GM19023 (cell line): ENCODE data around the gene GFER.
A peak's percentile ranks its signal among the peaks of the same experiment; 100 is the strongest.
"Not testable (repeated sequence)": the region's sequence is repeated elsewhere in the genome, so short reads cannot be mapped to it uniquely, and the experiment has no call there.

Experiments
- ATAC-seq: cut with Tn5 transposase; IDR thresholded peaks from one replicate; pipeline ENCODE4 v1.9.1; 2021; ENCODE audit warnings: mild to moderate bottlenecking, moderate library complexity; ENCODE audit not compliant: unreplicated experiment

GFER gene

GRCh38 chr16:2005646-2006045 is 21.7 kb downstream of the GFER start:
- no peak for ATAC-seq

GRCh38 chr16:2006317-2006716 is 22.3 kb downstream of the GFER start:
- ATAC-seq: no peak

- no peak for ATAC-seq
Measured at GRCh38 chr16:2007081-2007836, 23.3 kb downstream of the GFER start.

- ATAC-seq: no peak
Measured at GRCh38 chr16:2008009-2008526, 24.1 kb downstream of the GFER start.

- ATAC-seq: peak; percentile 2
Measured at GRCh38 chr16:2008631-2009163, 24.7 kb downstream of the GFER start.

GRCh38 chr16:2009164-2009711 is 25.2 kb downstream of the GFER start:
- ATAC-seq: peak; percentile 31

GRCh38 chr16:2009791-2010510 is 26.0 kb downstream of the GFER start, which contains the start of gene ZNF598:
TSS of gene ZNF598 (minus strand) at chr16:2009821.
- ATAC-seq: peak; percentile 91

- not testable (repeated sequence) for ATAC-seq
Measured at GRCh38 chr16:2011726-2012125, 27.7 kb downstream of the GFER start.

GRCh38 chr16:2013527-2013926 is 29.5 kb downstream of the GFER start:
- ATAC-seq: no peak

GRCh38 chr16:2015117-2015946 is 31.3 kb downstream of the GFER start:
- no peak for ATAC-seq

GRCh38 chr16:2015947-2016208 is 31.9 kb downstream of the GFER start:
- ATAC-seq: no peak

GRCh38 chr16:2016407-2016922 is 32.5 kb downstream of the GFER start:
- no peak for ATAC-seq

- ATAC-seq: no peak
Measured at GRCh38 chr16:2019518-2019920, 35.5 kb downstream of the GFER start, which contains the start of gene NPW. TSS of gene NPW (plus strand) at chr16:2019785.

GRCh38 chr16:2019921-2020831 is 36.2 kb downstream of the GFER start:
- no peak for ATAC-seq

- peak; percentile 7 for ATAC-seq
Measured at GRCh38 chr16:2022723-2023091, 38.7 kb downstream of the GFER start.

- ATAC-seq: peak; percentile 66
Measured at GRCh38 chr16:2023092-2024031, 39.4 kb downstream of the GFER start.

- no peak for ATAC-seq
Measured at GRCh38 chr16:2024032-2024420, 40.0 kb downstream of the GFER start.

- ATAC-seq: no peak
Measured at GRCh38 chr16:2025251-2025650, 41.3 kb downstream of the GFER start.
